SKM-1 (cell line): ENCODE results near the gene MACROD2.

Experiments
- DNase-seq: peaks from one replicate; lab custom pipeline; 2025; ENCODE audit not compliant: unreplicated experiment; lab: John Stamatoyannopoulos, UW

The MACROD2 gene

DNA sequence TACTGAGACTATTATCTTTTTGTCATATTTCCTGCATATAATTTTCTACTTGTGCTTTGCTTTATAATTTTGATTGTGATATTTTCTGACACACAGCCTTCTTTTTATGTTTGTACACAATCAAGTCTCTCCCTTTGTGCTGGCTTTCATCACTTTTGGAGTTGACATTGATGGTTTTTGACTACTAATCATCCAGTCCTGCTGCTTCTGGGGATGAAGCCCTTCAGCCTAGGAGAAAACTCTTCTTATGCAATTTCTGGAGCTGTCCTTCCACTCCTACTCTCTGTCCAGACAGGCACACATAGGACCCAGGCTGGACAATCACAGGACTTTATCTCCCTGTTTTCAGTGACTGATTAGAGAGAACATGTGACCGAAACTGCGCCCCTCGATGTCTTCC, 2063.0 kb downstream of the MACROD2 start:
- no peak for DNase-seq

DNA sequence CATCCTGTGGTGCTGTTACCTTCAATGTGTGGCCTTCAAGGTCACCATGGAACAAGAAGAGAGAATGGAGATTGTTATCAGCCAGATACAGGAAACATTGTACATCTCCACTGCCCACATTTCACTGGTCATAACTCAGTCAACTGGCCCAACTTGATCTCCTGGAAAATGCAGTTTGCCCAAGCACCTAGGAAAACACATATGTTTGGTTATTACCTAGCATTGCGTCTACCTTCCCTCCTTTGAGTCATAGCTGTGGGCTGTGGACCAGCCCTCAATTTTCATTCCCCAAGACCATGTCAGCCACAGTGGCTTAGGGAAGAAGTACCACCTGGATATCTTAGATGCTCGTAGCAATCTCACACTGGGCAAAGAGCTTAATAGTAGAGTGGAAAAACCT, 2064.5 kb downstream of the MACROD2 start:
- DNase-seq, result no peak

DNA sequence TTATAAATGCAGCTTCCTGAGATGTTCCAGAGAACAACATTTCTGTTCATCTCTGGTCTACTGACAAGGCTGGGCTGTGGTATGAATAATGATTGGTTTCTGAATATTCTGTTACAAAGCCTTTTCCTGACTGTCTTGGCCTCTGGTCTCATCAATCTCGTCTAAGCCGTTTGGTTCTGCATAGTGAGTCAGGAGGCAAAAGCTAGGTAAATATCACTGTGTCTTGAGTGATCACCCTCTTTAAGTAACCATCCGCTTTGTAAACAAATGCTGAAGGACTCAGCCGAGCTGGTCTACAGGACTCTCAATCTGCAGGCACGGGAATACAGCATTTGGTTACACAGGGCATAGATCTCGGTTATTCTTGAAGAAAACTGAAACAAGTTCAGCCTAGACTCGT, 2066.0 kb downstream of the MACROD2 start:
- DNase-seq, result no peak

DNA sequence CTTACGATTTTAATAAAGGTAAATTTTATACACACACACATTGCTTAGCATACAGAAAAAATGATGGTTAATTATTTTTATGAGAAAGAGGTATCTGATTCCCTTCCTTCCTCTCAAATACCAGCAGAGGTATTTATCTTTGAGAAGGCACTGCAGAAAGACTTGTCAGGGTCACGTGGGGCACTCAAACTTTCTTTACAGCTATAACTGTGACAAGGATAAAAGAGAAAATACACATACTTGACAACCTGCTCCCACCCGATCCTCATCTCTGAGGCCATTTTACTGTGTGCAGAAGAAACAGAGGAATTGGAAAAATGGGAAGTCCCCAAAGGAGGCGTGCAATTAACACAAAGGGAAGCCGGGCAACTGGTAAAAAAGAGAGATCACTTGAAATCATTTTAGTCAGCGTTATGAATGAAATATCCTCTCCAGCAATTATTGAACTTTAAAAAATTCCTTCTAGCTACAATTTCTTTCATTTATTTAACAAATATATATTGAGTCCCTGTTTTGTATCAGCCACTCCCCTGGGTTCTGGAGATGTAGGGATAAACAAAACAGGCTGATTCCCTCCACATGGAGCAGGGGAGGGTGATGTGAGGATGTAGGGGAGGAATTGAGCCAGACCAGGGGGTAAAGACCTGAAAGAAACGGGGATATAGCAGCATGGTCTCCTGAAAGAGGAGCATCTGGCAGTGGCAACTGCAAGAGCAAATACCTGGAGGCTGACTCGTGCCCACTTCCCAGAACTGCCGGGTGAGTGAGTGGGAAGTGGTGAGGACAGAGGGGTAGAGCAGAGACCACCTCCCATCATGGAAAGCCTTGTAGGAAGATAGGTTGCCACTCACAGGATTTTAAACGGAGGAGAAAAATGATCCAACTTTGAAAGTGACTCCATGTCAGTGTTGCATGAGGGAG, 2067.6 kb downstream of the MACROD2 start:
- DNase-seq, result no peak

DNA sequence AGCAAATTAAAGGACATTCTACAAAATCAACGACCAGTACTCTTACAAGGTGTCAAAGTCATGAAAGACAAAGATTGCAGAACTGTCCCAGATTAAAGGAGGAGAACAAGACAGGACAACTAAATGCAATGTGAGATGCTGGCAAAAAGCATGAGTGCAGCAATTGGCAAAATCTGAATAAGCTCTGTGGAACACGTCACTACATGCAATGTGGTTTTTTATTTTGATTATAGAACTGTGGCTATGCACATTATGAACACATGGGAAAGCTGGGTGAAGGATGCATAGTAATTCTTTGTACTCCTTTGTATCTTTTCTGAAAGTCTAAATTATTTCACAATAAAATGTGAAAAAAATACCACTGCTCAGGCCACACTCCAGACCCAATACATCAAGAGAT, 2068.6 kb downstream of the MACROD2 start:
- no peak for DNase-seq

DNA sequence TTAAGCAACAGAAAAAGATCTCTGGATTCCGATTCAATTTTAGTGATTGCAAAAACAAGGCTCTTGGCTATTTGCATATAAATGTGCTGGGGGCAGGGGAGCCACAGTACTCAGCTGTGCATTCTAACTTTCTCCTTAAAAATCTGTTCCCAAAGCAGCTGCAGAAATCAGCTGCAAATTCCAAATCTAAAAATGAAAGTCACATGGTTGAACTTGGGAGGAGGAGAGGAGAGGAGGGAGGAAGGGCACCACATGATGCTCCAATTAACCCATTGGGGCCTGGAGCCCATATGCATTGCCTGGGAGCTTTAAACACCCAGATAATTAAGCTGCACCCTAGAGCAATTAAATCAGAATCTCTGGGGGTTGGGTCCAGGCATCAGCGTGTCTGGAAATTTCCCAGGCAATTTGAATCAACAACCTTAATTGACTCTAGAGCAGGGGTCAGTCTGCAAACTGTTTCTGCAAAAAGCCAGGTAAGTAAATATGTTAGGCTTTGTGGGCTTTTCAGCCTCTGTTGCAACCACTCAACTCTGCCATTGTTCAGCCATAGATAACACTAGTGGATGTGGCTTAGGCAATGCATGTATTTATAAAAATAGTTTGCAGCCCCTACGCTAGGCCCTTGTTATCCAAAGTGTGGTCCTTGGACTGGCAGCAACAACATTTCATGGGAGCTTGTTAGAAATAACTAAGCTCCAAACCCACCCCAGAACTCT, 2069.8 kb downstream of the MACROD2 start:
- no peak for DNase-seq

DNA sequence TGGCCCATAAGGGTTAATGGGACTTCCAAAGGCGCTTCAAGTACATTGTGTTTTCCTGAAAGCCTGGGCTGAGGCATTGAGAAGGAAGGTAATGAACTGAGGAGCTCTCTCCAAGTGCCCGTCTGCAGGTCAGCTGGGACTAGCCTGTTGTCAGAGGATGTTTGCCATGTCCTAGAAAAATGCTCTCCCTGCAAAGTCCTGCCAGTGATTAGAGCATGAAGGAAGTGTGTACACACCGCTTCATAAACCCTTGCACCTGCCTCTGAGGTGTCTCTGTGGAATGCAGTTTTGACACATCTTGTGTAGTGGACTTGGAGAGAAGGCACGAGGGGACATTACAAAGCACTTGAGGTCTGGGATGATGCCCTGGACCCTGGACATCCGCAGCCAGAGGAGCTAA, 2071.3 kb downstream of the MACROD2 start:
- no peak for DNase-seq

DNA sequence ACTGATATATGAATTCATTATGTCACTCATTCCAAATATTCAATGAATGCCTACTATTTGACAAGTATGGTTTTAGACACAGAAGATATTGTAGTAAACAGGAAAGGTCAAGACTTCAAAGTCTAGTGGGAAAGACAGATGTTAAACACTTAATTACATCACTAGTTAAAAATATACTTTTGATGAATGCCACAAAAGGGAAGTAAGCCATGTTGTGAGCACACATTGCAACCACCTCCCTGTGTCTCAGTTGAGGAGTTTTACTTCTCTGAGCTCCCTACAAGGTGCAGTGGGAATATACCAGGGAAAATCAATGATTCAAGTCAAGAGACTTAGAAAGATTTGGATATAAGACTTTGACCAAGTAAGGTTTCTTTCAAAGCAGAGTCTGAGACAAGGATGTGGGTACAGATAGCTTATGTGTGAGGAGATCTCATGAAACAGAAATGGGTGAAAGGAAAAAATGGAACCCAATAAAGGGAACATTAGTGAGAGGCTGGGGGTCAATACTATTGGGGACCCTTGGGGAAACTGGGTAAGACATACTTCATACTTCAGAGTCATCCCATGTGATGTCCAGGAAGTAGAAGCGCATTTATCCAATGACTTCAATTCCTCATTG, 2074.2 kb downstream of the MACROD2 start:
- DNase-seq, result no peak

DNA sequence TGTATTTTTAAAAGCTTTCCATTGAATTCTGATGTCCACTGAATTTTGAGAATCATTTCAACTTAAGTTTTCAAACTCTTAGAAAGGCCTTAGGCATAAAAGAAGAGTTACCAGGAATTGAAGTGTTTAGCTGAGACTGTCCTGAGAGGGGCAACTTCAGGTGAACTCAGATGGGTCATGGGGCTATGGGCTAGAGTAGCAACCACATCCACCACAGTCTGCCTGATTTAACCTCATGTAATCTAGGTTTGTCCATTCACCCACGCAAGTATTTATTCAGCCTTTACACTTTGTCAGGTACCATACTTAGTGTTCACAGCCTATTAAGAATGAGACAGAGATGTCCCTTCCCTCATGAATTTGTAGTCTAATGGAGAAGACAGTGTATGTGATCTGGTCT, 2076.9 kb downstream of the MACROD2 start:
- DNase-seq, result no peak

DNA sequence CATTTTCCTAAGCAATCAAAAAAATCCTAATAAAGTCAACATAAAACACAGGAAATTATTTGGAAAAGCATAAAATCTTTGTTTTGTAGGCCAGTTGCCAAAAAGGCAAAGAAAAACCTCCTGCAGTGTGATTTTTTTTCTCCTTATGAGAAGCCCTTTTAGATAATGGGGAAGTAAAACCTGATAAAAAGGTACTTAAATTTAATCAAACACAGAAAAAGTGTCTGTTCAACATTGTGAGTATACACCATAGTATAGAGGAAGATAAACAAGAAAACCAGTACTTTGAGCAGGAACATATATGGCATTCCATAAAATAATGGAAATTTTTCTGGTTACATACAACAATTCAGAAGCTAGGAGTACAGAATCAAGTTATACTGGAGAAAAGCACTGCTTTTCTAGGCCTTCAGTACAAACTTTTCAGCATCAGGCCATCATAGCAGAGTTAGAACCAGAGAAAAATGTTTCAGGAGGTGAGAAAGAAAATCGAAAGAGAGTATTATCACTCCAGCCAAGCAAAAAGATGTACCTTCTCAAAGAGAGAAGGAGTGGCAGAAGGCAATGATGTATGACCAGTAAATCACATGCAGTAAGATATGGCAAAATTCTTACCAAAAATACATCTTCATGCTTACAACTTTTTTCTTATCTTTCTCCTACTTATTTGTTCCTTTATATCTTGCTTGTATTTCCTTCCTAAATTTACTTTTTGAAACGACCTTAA, 2083.0 kb downstream of the MACROD2 start:
- no peak for DNase-seq

DNA sequence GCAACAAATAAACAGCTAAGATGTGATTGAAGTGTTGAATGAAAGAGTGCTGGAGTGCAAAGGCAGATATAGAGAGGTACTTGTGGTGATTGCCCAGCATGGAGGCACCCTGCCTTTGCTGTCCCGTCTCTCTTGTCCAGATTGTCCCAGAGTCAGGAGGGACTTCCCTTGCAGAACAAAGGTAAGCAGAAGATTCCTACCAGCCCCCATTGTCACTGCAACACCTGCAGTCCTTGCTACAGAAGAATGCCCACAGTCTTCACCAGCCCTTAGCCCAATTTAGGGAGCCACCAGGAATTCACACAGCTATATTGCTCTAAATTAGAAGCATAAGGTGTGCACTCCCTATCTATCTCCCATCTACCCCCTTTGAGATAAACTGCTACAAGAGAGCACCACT, 2086.1 kb downstream of the MACROD2 start:
- DNase-seq, result no peak

DNA sequence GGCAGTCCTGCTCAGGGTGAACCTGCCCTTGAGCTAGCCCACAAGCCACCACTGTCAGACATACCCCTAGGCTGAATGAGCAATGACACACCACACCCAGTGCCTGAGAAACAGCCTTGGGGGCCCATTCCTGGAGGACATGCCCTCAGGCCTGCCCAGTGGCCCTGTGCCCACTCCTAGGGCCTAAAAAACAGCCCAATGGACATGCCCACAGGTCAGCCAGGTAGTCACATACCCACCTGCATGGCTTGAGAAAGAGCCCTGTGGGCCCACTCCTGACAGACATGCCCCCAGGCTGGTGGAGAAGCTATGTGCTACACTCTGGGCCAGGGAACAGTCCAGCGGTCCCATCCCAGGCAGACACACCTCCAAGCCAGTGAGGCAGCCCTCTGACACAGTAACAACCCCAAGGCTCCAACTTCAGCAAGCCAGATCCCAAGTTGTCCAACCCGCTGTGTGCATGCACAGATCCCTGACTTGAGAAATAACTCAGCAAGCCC, 2086.8 kb downstream of the MACROD2 start:
- DNase-seq, result no peak

DNA sequence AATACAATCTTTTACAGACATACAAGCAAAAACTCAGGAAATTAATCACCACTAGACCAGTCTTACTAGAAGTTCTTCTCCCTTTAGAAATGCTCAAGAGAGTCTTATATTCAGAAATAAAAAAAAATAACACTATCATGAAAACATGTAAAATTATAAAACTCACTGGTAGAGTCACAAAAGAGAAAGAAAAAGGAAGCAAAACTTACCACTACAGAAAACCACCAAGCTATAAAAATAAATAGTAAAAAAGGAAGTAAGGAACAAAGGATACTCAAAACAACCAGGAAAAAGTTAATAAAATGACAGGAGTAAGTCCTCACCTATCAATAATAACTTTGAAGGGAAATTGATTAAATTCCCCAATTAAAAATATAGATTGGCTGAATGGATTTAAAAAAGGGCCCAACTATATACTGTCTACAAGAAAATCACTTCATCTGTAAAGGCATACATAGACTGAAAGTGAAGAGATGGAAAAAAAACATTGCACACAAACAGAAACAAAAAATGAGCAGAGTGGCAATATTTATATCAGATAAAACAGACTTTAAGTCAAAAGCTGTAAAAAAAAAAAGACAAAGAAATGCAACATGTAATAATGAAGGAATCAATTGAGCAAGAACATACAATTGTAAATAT, 2088.4 kb downstream of the MACROD2 start:
- DNase-seq, result no peak

DNA sequence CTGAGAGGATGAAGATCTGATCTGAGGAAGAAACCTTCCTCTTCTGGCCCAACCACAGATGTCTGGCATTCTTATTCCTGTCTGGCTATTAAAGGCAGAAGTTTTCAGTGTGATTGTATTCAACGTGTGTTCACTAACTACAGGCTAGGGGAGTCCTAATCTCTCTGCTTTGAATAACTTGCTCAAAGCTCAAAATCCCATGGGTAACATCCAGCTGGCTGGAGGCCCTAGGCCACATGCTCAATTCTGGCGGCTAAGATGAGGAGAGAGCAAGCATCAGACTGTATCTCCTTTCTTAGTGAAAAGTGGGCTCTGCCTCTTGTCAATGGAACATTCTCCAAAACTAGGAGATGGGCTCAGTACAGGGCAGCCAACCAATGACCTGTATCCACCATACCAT, 2099.9 kb downstream of the MACROD2 start:
- no peak for DNase-seq

DNA sequence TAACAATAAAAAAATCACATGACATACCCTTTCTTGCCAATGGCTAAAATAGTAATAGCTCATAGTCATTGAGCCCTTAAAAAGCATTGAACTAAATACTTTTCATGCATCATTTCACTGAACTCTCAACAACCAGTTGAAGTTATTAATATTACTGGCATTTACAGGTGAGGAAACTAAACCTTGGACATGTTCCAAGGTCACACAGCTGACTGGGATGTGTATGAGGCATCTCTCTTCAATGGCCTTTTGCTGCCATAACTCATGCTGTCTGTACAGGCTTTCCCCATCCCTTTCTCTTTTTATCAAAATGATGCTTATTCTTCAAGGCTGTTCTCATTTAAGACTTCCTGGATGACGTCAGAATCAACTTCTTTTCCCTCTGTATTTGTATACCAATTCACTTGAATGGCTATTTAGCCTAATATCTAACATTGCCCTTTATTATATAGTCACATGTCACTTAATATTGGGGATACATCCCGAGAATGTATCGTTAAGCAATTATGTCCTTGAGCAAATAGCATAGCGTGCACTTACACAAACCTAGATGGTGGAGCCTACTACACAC, 2101.5 kb downstream of the MACROD2 start:
- DNase-seq, result no peak

DNA sequence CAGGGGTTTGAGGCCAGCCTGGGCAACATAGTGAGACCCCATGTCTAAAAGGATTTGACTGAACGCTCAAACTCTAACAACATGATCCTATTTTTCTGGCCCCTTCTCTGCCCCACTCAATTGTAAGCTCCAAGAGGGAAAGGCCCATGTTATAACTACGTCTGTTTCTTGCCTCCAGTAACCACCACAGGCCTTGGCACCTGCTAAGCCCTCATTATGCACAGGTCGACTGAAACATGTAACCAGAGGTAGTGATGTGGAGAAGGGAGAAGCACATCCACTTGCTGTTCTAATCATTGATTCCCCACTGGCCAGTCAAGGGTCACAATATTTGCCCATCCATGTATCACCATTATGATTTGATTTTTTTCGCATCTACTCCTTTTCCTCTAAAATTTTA, 2102.5 kb downstream of the MACROD2 start:
- no peak for DNase-seq

DNA sequence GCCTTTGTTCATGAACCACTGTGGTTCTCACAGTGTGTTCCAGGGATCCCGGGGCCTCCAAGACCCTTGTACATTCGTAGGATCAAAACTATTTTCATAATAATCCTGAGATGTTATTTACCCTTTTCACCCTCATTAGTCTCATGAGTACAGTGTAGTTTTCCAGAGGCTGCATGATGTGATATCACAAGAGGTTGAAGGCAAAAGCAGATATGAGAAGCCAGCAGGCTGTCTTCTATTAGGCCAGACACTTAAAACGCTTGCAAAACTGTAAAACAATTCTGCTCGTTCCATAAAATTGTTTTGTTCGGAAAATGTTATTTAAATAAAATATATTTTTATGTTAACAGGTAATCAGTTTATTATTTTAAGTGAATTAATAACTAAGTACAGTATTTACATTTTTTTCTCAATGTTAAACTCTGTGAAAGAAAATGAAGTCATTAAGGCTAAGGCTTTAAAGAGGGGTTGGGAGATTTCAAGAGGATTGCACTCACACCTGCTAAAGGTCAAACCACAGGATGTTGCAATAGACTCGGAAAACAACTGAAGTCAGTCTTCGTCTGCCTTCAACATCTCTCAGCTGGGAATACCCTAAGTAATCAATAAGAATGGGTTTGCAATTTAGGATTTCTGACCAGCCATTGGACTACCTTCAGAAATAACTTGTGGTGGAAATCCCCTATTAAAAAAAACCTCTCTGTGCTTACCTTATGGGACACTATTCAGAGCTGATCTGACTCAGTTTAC, 2103.7 kb downstream of the MACROD2 start:
- DNase-seq, result no peak

DNA sequence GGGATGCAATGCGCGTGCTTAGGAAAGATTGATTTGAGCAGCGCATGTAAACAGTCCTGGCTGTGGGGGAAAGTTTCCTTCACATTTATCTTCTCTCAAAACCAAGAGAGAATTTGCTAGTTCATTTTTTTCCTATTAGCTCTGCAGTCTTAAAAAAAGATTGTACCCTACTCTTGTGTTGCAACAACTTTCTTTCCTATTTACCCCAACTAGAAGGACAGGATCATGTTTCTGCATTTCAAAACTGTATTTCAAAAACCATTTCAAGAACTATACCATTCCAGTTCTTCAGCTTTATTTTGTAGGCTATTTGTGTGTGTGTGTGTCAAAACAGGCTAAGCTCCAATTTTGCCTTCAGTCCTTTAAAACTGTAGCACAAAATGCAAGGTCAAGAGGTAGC, 2104.8 kb downstream of the MACROD2 start:
- DNase-seq, result no peak

DNA sequence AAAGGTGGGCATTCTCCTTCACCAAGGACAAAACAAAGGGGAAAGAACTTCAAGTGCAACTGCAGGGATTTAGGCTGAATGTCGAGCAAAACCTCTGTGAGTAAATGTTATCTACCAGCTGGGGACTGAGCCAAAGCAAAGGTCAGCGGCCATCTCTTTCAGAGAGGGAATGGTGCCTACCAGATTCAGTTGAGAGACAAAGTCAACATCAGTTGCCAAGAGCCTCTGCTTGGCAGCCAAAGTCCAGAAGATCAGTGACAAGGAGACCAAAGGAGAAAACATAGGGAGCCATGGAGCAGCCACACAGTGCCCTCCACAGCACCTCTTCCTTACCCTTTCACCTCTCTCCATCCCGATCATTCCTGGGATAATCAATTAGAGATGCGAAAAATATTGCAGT, 2105.5 kb downstream of the MACROD2 start:
- DNase-seq, result no peak
